SK-N-SH treated with all-trans-retinoic acid at 6 μM for 48 hours (cell line): ENCODE results near the gene SIPA1.

Experiments
- PPARA ChIP-seq: fragments of 250-450 bp; sonication (Bioruptor Pico); IDR thresholded peaks from 2 replicates; pipeline ENCODE4 v1.5.0; 2020; ENCODE audit warnings: mild to moderate bottlenecking, borderline replicate concordance
- RARB ChIP-seq: fragments of 250-450 bp; sonication (Bioruptor Pico); IDR thresholded peaks from 2 replicates; pipeline ENCODE4 v1.8.0; 2021; ENCODE audit warnings: mild to moderate bottlenecking, moderate library complexity
- TCF4 ChIP-seq: fragments of 250-450 bp; sonication (Bioruptor Pico); IDR thresholded peaks from 2 replicates; pipeline ENCODE4 v1.8.0; 2021; ENCODE audit warnings: mild to moderate bottlenecking, moderate library complexity, borderline replicate concordance
- ZC3H10 ChIP-seq: fragments of 250-450 bp; sonication (Bioruptor Pico); IDR thresholded peaks from 2 replicates; pipeline ENCODE4 v1.5.1; 2021; ENCODE audit warnings: mild to moderate bottlenecking, moderate library complexity
- ZFP3 ChIP-seq: fragments of 250-450 bp; sonication (Bioruptor Pico); IDR thresholded peaks from 2 replicates; pipeline ENCODE4 v1.5.0; 2020; ENCODE audit warnings: mild to moderate bottlenecking, moderate library complexity
- ZNF70 ChIP-seq: fragments of 450-650 bp; formaldehyde crosslinking; IDR thresholded peaks from 2 replicates; pipeline ENCODE4 v1.5.0; 2020; ENCODE audit warnings: mild to moderate bottlenecking, moderate library complexity
- ZNF8 ChIP-seq: fragments of 450-650 bp; formaldehyde crosslinking; IDR thresholded peaks from 2 replicates; pipeline ENCODE4 v1.5.0; 2020; ENCODE audit warnings: mild to moderate bottlenecking, moderate library complexity
- TF ChIP-seq, protein P1 (sequence below): fragments of 250-450 bp; sonication (Bioruptor Pico); IDR thresholded peaks from 2 replicates; pipeline ENCODE4 v1.8.0; 2020; ENCODE audit warnings: mild to moderate bottlenecking, moderate library complexity, borderline replicate concordance

DNA sequence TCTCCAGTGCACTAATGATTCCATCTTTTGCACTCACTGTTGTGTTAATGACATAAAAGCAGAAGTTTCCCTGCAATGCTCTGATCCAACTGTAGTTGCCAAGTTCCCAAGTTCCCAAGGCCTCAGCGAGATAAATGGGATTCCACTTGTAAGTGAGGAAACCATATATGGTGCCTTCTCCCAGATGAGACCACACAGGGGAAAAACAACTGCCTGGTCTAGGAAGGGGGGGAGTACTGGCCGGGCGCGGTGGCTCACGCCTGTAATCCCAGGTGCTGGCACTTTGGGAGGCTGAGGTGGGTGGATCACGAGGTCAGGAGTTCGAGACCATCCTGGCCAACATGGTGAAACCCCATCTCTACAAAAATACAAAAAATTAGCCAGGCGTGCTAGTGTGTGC lies 48.1 kb downstream of the SIPA1 start:
- TF ChIP-seq RARB (CRISPR knock-in tag) (no peak), ZC3H10 (CRISPR knock-in tag) (no peak), TCF4 (CRISPR knock-in tag) (no peak), ZNF70 (CRISPR knock-in tag) (no peak), ZFP3 (CRISPR knock-in tag) (no peak), ZNF8 (CRISPR knock-in tag) (no peak), PPARA (CRISPR knock-in tag) (no peak)
- TF ChIP-seq, protein P1, sequence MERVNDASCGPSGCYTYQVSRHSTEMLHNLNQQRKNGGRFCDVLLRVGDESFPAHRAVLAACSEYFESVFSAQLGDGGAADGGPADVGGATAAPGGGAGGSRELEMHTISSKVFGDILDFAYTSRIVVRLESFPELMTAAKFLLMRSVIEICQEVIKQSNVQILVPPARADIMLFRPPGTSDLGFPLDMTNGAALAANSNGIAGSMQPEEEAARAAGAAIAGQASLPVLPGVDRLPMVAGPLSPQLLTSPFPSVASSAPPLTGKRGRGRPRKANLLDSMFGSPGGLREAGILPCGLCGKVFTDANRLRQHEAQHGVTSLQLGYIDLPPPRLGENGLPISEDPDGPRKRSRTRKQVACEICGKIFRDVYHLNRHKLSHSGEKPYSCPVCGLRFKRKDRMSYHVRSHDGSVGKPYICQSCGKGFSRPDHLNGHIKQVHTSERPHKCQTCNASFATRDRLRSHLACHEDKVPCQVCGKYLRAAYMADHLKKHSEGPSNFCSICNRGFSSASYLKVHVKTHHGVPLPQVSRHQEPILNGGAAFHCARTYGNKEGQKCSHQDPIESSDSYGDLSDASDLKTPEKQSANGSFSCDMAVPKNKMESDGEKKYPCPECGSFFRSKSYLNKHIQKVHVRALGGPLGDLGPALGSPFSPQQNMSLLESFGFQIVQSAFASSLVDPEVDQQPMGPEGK (CRISPR knock-in tag) = no peak
